K562 (cell line): ENCODE measurements around the gene MYO1D. TPM values are rescaled to one million over a fixed set of nuclear protein-coding genes. Genes with fewer than 3 reads are reported as not detected.

Experiments
- CBFB ChIP-seq: sonication (generic); formaldehyde crosslinking; IDR thresholded peaks from 2 replicates; pipeline ENCODE4 v1.4.0; 2020; ENCODE audit warnings: mild to moderate bottlenecking, missing genetic modification reagents
- CREB1 ChIP-seq, 2 experiments: sonication (generic) in 1 of 2; formaldehyde crosslinking in 1 of 2; IDR thresholded peaks; 2 replicates each; pipeline versions ENCODE4 v1.6.1 to v1.8.0; 2012 to 2022; ENCODE audit warnings: inconsistent platforms in 1 of 2, mild to moderate bottlenecking in 1 of 2, missing genetic modification reagents in 1 of 2, moderate library complexity in 1 of 2
- HIVEP1 ChIP-seq: fragments of 250-450 bp; sonication (Bioruptor Pico); IDR thresholded peaks from 2 replicates; pipeline ENCODE4 v1.4.0; 2020; ENCODE audit warnings: mild to moderate bottlenecking
- KAT7 ChIP-seq: sonication (generic); formaldehyde crosslinking; IDR thresholded peaks from 2 replicates; pipeline ENCODE4 v1.8.0; 2022; ENCODE audit warnings: missing genetic modification reagents, mild to moderate bottlenecking, borderline replicate concordance
- MECOM ChIP-seq: fragments of 250-450 bp; sonication (Bioruptor Pico); IDR thresholded peaks from 2 replicates; pipeline ENCODE4 v1.8.0; 2022; ENCODE audit warnings: inconsistent platforms
- MED1 ChIP-seq: sonication (generic); formaldehyde crosslinking; IDR thresholded peaks from 2 replicates; pipeline ENCODE4 v1.8.1; 2023; ENCODE audit warnings: missing genetic modification reagents, borderline replicate concordance
- NRF1 ChIP-seq, 2 experiments: fragments of 450-650 bp; IDR thresholded peaks in 1 of 2; conservative IDR thresholded peaks in 1 of 2; 2 replicates each; pipeline ENCODE4 v1.6.1; 2014; ENCODE audit warnings: mild to moderate bottlenecking in 2 of 2
- PURB ChIP-seq: sonication (generic); formaldehyde crosslinking; IDR thresholded peaks from 2 replicates; pipeline ENCODE4 v1.9.0; 2021; ENCODE audit warnings: low read depth, mild to moderate bottlenecking, missing genetic modification reagents
- SMARCA5 ChIP-seq: fragments of 450-650 bp; IDR thresholded peaks from 2 replicates; pipeline ENCODE4 v1.6.1; 2016
- ZC3H4 ChIP-seq: sonication (generic); formaldehyde crosslinking; IDR thresholded peaks from 2 replicates; pipeline ENCODE4 v1.9.0; 2021; ENCODE audit warnings: missing genetic modification reagents, borderline replicate concordance
- ZFP36 ChIP-seq: fragments of 150-350 bp; IDR thresholded peaks from 2 replicates; pipeline ENCODE4 v1.6.1; 2018; ENCODE audit warnings: low read length, low read depth; ENCODE audit not compliant: partially characterized antibody
- ZMIZ1 ChIP-seq, 2 experiments: fragments of 150-350 bp in 1 of 2; IDR thresholded peaks; 2 replicates each; pipeline ENCODE4 v1.6.1; 2012 to 2016; ENCODE audit warnings: low read depth in 2 of 2, low read length in 2 of 2, mild to moderate bottlenecking in 1 of 2, moderate library complexity in 1 of 2
- ZNF133 ChIP-seq: fragments of 250-450 bp; sonication (Bioruptor Pico); IDR thresholded peaks from 2 replicates; pipeline ENCODE4 v1.4.0; 2020; ENCODE audit warnings: mild to moderate bottlenecking
- ZNF584 ChIP-seq: fragments of 200-800 bp; sonication (Bioruptor generic); IDR thresholded peaks from 2 replicates; pipeline ENCODE4 v1.6.1; 2016; ENCODE audit warnings: low read depth, mild to moderate bottlenecking, missing genetic modification characterization, missing compliant biosample characterization
- ZNF696 ChIP-seq: fragments of 250-450 bp; sonication (Bioruptor Pico); conservative IDR thresholded peaks from 2 replicates; pipeline ENCODE4 v1.4.0; 2020; ENCODE audit warnings: mild to moderate bottlenecking, moderate library complexity
- polyA plus RNA-seq, 8 experiments: library from polyadenylated mRNA; depleted of rRNA in 4 of 8; stranded (reverse) in 5 of 8; unstranded in 3 of 8; fragments of >200 nt; fragmentation: Nextera tagmentation in 2 of 8; fragmentation: Illumina TruSeq in 1 of 8; extraction: Ambion mirVana in 2 of 8; extraction: Trizol in 1 of 8; gene quantifications; 2 replicates each; pipeline versions ENCODE4 v1.2.1 to v1.2.3, GENCODE V29; 2011 to 2014; ENCODE audit warnings: inconsistent platforms in 1 of 8, missing spikeins in 1 of 8
- total RNA-seq, 7 experiments: library from RNA; depleted of rRNA in 6 of 7; stranded (reverse); fragments of >200 nt in 6 of 7; fragmentation: Illumina TruSeq in 2 of 7; extraction: Trizol in 2 of 7; gene quantifications; 2 replicates each; pipeline versions ENCODE4 v1.2.1 to v1.2.3, GENCODE V29; 2011 to 2021; ENCODE audit warnings: low replicate concordance in 1 of 7

MYO1D gene
- total and polyA plus RNA-seq, 9 of the 15 experiments (the other 6 are each of a cell fraction or from before 2014, with no cell fraction given), result 2.1 to 71.2 (median 45.4) TPM

GRCh38 chr17:32444301-32445073 is 432.4 kb downstream of the MYO1D start, which contains the start of gene PSMD11 (continued):
- TF ChIP-seq ZMIZ1 (IDR thresholded peaks at IDR 0.05; ENCODE audit: low read depth in 2 of 2, low read length in 2 of 2) (peak in 1 of 2 experiments; percentile 33; a peak in 1 of 4 replicates), ZNF696 (no peak), MECOM (CRISPR knock-in tag) (no peak), NRF1 (conservative IDR thresholded peaks at IDR 0.05 in 1 of 2, IDR thresholded peaks at IDR 0.05 in 1 of 2) (no peak; a peak in 2 of 4 replicates), ZNF584 (CRISPR knock-in tag) (peak; percentile 29; the same call in 1 of the 2 replicates), CBFB (CRISPR knock-in tag) (no peak), KAT7 (peak; percentile 77; the same call in 1 of the 2 replicates), ZC3H4 (no peak), ZFP36 (no peak), HIVEP1 (CRISPR knock-in tag) (no peak), SMARCA5 (no peak), PURB (CRISPR knock-in tag) (no peak), CREB1 (IDR thresholded peaks at IDR 0.05) (peak; percentile 63), CREB1 (CRISPR knock-in tag; IDR thresholded peaks at IDR 0.05) (peak; percentile 74), ZNF133 (CRISPR knock-in tag) (0 out of 2 replicates have a peak, but pooled peaks have one; percentile 26), MED1 (CRISPR knock-in tag) (no peak)
